HUES64 (cell line): ENCODE data around the gene FGF1.
A peak's percentile ranks its signal among the peaks of the same experiment; 100 is the strongest.

Source experiments
- H3K27ac ChIP-seq: 2 replicates; pipeline ENCODE4 v1.7.0; 2013; ENCODE audit warnings: low read depth, low read length, inconsistent platforms
- H3K27me3 ChIP-seq: 2 replicates; pipeline ENCODE4 v1.6.1; 2013; ENCODE audit warnings: mild to moderate bottlenecking, low read length; ENCODE audit not compliant: insufficient read depth
- H3K36me3 ChIP-seq: 2 replicates; pipeline ENCODE4 v1.6.1; 2013; ENCODE audit warnings: mild to moderate bottlenecking, low read length; ENCODE audit not compliant: insufficient read depth
- H3K4me1 ChIP-seq: 2 replicates; pipeline ENCODE4 v1.6.1; 2013; ENCODE audit warnings: mild to moderate bottlenecking, low read length, moderate library complexity; ENCODE audit not compliant: insufficient read depth
- H3K4me3 ChIP-seq: 2 replicates; pipeline ENCODE4 v1.5.1; 2013; ENCODE audit warnings: mild to moderate bottlenecking, low read length, moderate library complexity
- H3K9ac ChIP-seq: 2 replicates; pipeline ENCODE4 v1.6.1; 2013; ENCODE audit warnings: mild to moderate bottlenecking, low read depth, low read length
- H3K9me3 ChIP-seq: 2 replicates; pipeline ENCODE4 v1.6.1; 2013; ENCODE audit warnings: low read depth, low read length; ENCODE audit not compliant: insufficient read depth
- WGBS: fragments of 150-250, 120-280 bp; methylation state at CpG from one replicate; pipeline ENCODE4 v1.1.7; 2013; ENCODE audit warnings: missing lambda C conversion rate; 5-methylcytosine and 5-hydroxymethylcytosine counted together

Gene FGF1

DNA sequence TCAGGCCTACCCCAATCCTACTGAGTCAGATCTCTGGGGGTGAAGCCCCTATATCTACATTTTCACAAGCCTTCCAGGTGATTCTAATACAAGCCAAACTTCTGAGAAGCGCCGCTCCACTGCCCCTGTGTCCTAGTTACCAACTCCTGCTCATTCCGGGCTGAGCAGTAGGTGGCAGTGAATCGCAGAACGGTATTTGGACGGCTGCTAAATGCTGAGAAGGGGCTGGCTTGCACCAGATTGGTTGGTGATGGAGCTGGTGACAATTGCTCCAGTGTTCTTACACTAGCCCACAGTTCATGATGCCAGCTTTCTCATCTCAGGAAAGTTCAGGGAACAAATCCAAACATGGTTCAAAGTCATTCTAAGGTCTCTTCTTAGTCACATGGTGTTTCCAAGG, 31.1 kb upstream of the FGF1 start:
- 22% methylated on average over 6 of the region's 6 CpGs for WGBS
- no peak overlapping the region for H3K27ac ChIP-seq
- H3K27me3 ChIP-seq: no peaks in the 10 kb centered on the region
- H3K9me3 ChIP-seq: no peaks in the 10 kb centered on the region
- peaks cover 16% of the 10 kb centered on the region; the same call in 1 of the 2 replicates for H3K4me1 ChIP-seq
- H3K36me3 ChIP-seq: no peaks in the 10 kb centered on the region
- H3K9ac ChIP-seq: no peak overlapping the region
- H3K4me3 ChIP-seq: no peak overlapping the region

DNA sequence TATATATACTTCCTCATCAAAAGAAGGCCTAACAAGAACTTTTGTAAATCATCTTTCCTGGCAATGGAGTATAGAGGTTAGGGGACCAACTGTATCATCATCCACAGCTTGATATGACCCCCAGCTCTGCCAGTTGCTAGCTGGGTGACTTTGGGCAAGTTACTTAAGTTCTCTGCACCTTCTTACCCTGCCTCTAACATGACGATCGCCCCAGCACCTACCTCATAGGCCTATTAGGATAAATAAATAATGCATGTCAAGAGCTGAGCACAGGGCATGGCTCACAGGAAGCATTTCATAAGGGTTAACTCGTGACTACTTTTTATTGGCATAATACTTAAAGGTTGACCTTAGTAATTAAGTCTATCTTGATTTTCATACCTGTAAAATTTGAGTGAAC, 29.4 kb upstream of the FGF1 start:
- WGBS: 92% methylated on average over 3 of the region's 3 CpGs
- no peaks in the 10 kb centered on the region for H3K9me3 ChIP-seq
- peaks cover 5% of the 10 kb centered on the region; the same call in 1 of the 2 replicates for H3K36me3 ChIP-seq
- peaks cover 16% of the 10 kb centered on the region; the same call in 1 of the 2 replicates for H3K4me1 ChIP-seq
- H3K4me3 ChIP-seq: no peak overlapping the region
- no peak overlapping the region for H3K27ac ChIP-seq
- H3K27me3 ChIP-seq: no peaks in the 10 kb centered on the region
- H3K9ac ChIP-seq: no peak overlapping the region

DNA sequence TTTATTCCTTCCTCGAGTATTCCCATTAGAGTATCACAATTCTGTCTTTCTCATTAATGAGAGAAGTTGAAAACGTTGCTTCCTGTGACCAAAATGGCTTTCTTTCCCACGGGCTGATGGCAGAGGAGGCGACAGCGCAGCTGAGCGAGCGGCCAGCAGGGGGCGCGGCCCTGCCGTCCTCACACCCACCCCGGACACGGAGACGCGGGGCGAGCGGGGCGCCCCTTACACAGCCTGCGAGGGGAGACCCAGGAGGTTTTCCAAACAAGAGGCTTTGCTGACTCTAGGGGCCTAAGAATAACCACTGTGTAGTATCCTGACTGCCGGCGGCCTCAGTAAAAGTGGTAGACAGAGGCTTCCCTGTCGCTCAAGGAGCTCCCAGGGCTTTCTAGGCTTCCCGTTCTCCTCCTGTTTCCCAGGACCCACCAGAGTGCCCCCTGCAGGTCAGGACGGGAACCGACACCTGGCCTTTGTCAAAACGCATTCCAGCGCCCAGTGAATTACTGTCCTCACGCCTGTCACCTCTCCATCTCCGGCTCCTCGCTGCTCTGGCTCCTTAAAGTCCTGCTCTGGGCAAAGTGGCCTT, 27.3 kb upstream of the FGF1 start:
- Histone ChIP-seq H3K4me1 (peaks cover 16% of the 10 kb centered on the region; the same call in 1 of the 2 replicates), H3K4me3 (peak overlapping the region; percentile 69), H3K9me3 (no peaks in the 10 kb centered on the region), H3K27ac (peak overlapping the region; percentile 64), H3K9ac (peak overlapping the region; percentile 79), H3K36me3 (peaks cover 17% of the 10 kb centered on the region; the same call in 1 of the 2 replicates), H3K27me3 (no peaks in the 10 kb centered on the region)
- WGBS: 4% methylated on average over 29 of the region's 29 CpGs

DNA sequence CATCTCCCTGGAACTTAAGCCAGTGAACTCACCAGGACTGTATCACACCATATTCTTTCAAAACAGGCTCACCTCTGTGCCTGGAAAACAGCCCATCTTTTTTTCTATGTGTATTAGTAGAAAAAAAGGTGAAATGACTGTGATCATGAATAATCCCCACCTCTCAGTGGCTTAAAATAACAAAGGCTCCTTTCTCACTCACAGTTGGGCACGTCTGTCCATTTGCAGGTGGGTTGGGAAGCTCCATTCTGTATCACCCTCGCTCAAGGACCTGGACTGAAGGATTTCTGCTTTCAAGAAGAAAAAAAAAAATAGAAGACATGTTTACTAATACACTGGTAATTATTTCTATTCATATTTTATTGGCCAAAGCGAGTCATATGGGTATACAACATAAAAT, 17.3 kb upstream of the FGF1 start:
- Histone ChIP-seq H3K27me3 (no peaks in the 10 kb centered on the region), H3K36me3 (peaks cover 27% of the 10 kb centered on the region), H3K4me1 (peaks cover 37% of the 10 kb centered on the region), H3K9me3 (no peaks in the 10 kb centered on the region; the same call in 1 of the 2 replicates), H3K9ac (peak overlapping the region; percentile 61), H3K27ac (peak overlapping the region; percentile 92), H3K4me3 (peak overlapping the region; percentile 60)
- 73% methylated on average over 2 of the region's 3 CpGs for WGBS

DNA sequence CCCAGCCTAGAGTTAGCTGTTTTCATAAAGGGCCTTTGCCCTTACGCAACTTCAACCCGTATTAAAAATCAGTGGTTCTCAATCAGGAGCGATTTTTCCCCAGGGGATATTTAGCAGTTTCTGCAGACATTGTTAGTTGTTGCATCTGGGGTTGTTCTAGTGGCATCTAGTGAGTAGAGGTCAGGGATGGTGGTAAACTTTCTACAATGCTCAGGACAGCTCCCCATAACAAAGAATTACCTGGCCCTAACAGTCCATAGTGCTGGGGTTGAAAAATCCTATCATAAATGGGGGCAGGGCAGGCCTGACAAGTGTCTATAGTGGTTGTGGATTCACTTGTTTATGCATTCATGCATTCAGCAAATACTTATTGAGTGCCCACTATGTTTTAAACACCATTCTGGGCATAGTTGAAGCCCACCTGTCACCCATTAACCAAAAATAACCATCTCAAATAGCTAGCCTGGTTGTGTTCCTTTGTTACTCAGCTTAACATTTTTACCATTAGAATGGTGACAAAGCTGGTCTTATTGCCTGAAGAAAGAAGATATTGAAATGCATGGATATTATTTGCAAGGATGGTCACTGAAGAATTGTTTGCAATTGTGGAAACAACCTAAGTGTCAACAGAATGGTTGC, 15.9 kb upstream of the FGF1 start:
- Histone ChIP-seq H3K4me3 (no peak overlapping the region), H3K27me3 (no peaks in the 10 kb centered on the region), H3K27ac (peak overlapping the region; percentile 92), H3K9ac (peak overlapping the region; percentile 6; the same call in 1 of the 2 replicates), H3K9me3 (no peaks in the 10 kb centered on the region; the same call in 1 of the 2 replicates), H3K36me3 (peaks cover 13% of the 10 kb centered on the region), H3K4me1 (peaks cover 45% of the 10 kb centered on the region)
- 91% methylated on average over 3 of the region's 3 CpGs for whole genome bisulfite sequencing

DNA sequence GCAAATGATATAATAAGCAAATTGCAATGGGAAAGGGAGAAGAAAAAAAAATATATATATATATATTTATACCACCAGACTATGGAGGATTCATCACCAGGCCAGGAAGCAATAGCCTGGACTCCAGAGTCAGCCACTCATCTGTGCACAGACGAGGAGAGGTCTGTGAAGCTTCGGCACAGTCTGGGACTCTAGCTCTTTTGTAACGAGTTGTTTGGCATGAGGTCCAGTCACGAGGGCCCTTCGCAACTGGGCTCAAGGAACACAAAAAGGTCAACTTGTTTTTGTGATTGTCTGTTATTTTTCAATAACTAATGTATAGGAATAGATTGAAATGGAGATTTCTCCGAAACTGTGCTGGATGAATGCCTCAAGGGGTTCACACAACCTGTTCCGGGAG, 14.7 kb upstream of the FGF1 start:
- H3K9me3 ChIP-seq: no peaks in the 10 kb centered on the region; the same call in 1 of the 2 replicates
- peaks cover 45% of the 10 kb centered on the region for H3K4me1 ChIP-seq
- no peak overlapping the region for H3K9ac ChIP-seq
- H3K4me3 ChIP-seq: no peak overlapping the region
- H3K36me3 ChIP-seq: peaks cover 5% of the 10 kb centered on the region
- WGBS: 95% methylated on average over 7 of the region's 7 CpGs
- H3K27ac ChIP-seq: no peak overlapping the region
- no peaks in the 10 kb centered on the region for H3K27me3 ChIP-seq

DNA sequence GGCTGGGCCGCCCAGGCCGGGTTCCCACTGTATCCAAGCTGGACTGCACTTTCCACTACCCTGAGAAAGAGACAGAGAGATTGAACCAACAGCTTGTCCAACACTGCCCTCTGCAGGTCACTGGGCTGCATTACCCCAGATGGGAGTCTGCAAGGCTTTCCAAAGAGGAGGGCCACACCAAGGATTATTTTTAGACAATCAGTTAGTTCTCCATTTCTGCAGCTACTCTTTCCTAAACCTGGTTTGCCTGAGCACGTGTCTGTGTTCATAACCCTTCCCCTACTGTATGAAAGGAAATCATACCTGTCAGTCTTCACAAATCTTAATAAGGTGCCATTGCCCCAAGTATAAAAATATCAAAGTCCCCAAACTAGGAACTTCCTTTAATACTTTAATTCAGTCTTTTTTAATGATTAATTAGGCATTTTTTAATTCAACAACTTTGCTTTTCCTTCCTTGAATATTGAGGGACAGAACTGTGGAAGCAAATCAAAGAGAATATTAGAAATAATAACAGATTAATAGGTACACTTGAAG, 13.4 kb upstream of the FGF1 start:
- no peak overlapping the region for H3K4me3 ChIP-seq
- WGBS: 23% methylated on average over 3 of the region's 3 CpGs
- no peak overlapping the region for H3K9ac ChIP-seq
- no peak overlapping the region for H3K27ac ChIP-seq
- peaks cover 41% of the 10 kb centered on the region for H3K4me1 ChIP-seq
- no peaks in the 10 kb centered on the region for H3K27me3 ChIP-seq
- no peaks in the 10 kb centered on the region for H3K9me3 ChIP-seq
- H3K36me3 ChIP-seq: no peaks in the 10 kb centered on the region

DNA sequence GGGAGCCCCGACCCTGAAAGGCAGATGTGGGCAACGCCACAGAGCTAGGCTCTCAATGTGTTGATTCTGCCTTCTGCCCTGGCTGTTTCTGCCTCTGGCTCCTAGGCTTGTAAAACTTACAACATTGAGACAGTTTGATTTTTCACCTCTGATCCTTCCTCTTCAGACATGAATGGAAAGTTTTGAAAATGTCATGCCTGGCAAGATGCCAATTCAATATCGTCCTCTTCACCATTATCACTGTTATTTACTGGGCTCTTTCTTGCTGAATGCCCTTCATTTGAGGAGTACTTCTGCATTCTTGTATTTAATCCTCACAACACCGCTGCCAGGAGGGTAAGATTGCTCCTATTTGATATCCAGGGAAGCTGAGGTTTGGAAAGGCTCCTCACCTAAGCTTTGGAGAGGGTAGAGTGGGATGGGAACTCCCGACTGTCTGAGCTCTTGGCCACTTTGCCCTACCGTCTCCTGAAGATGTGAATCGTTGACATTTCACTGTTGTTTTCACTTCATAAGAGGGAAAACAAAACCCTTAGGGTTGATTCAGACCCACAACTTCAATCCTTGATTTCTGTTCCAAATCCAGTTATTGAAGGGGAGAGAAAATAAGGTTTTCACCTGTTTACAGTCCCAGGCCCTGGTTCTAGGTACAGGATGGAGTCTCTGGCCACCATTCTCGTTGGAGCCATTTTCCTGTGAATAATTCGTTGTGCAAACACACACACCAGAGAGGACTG, 12.7 kb upstream of the FGF1 start:
- no peak overlapping the region for H3K9ac ChIP-seq
- 65% methylated on average over 9 of the region's 9 CpGs for WGBS
- no peaks in the 10 kb centered on the region for H3K9me3 ChIP-seq
- peaks cover 35% of the 10 kb centered on the region for H3K4me1 ChIP-seq
- H3K4me3 ChIP-seq: no peak overlapping the region
- no peaks in the 10 kb centered on the region for H3K27me3 ChIP-seq
- no peaks in the 10 kb centered on the region for H3K36me3 ChIP-seq
- H3K27ac ChIP-seq: no peak overlapping the region

DNA sequence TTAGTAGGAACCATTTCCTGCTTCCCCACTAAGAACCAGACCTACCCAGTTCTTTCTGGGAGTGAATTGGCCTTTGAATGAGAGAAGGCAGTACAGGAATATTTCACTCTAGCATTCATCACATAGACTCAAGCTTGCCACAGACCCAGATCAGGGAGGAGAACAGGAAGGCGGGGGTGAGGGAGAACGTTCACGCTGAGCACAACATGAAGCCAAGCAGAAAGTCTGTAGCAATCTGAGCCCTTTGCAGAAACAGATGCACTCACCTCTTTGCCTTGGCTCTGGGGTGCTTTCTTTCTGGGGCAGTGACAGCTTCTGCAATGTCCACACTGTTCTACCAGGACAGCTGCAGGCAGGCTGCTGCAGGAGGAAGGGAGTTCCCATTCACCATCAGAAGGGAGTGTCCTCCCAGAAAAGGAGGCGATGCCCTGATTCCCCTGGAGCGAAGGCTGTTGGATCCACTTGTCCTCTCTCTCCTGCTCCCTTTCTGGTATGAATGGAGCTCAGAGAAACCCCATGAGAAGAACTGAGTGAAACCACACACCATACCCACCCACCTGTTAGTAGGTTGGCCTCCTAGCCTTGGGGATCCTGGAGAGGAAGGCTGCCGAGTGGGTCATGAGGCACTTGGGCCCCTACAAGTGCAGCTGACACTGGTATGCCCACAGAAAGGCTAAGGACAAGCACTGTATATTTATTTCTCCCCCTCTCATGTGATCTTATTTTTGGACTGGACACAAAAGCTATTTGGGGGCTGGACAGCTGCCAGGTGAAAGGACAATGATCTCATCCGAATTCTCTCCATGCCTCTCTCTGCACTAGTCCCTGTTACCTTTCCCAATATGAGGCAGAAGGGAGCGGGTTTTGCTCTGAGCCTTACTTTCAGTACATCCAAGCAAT, 11.7 kb upstream of the FGF1 start:
- Histone ChIP-seq H3K36me3 (no peaks in the 10 kb centered on the region), H3K27ac (no peak overlapping the region), H3K4me1 (peaks cover 25% of the 10 kb centered on the region; the same call in 1 of the 2 replicates), H3K4me3 (no peak overlapping the region), H3K9me3 (no peaks in the 10 kb centered on the region), H3K9ac (no peak overlapping the region), H3K27me3 (no peaks in the 10 kb centered on the region)
- 71% methylated on average over 8 of the region's 8 CpGs for WGBS

DNA sequence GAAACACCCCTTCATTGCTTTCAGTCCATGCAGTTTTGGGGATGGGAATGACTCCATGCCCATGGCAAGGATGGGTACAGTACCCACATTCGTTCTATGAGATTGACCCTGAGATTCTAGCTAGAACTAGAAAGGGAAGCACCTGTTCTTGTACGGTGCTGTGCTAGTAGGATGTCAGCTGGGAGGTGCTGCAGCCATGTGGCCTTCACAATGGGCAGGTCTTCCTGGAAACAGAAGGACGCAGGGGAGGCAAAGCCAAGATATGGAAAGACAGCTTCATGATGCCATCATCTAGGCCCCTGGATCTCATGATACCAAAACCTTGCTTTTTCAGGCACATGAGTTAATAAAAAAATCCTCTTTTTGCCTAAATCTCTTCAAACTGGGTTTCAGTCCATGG, 10.5 kb upstream of the FGF1 start:
- no peaks in the 10 kb centered on the region for H3K9me3 ChIP-seq
- no peaks in the 10 kb centered on the region for H3K36me3 ChIP-seq
- WGBS: 89% methylated on average over 3 of the region's 3 CpGs
- no peaks in the 10 kb centered on the region for H3K27me3 ChIP-seq
- H3K4me1 ChIP-seq: peaks cover 21% of the 10 kb centered on the region; the same call in 1 of the 2 replicates
- no peak overlapping the region for H3K27ac ChIP-seq
- H3K9ac ChIP-seq: no peak overlapping the region
- H3K4me3 ChIP-seq: no peak overlapping the region
